Ishikawa (cell line): Measurements from ENCODE around the gene POLD4.

Experiments used
- CEBPB ChIP-seq: IDR thresholded peaks from 2 replicates; pipeline ENCODE4 v1.6.1; 2012
- CREB1 ChIP-seq: IDR thresholded peaks from 2 replicates; pipeline ENCODE4 v1.6.1; 2012; ENCODE audit warnings: low read depth
- EGR1 ChIP-seq: IDR thresholded peaks from 2 replicates; pipeline ENCODE4 v1.6.1; 2012
- EP300 ChIP-seq: IDR thresholded peaks from 2 replicates; pipeline ENCODE4 v1.6.1; 2012; ENCODE audit warnings: borderline replicate concordance
- FOXM1 ChIP-seq: IDR thresholded peaks from 2 replicates; pipeline ENCODE4 v1.6.1; 2012; ENCODE audit warnings: low read depth, borderline replicate concordance
- MAX ChIP-seq: IDR thresholded peaks from 2 replicates; pipeline ENCODE4 v1.6.1; 2012
- NFIC ChIP-seq: IDR thresholded peaks from 2 replicates; pipeline ENCODE4 v1.6.1; 2012
- RAD21 ChIP-seq: IDR thresholded peaks from 2 replicates; pipeline ENCODE4 v1.6.1; 2012; ENCODE audit warnings: low read depth
- REST ChIP-seq: IDR thresholded peaks from 2 replicates; pipeline ENCODE4 v1.6.1; 2012; ENCODE audit warnings: low read depth, mild to moderate bottlenecking
- TAF1 ChIP-seq: IDR thresholded peaks from 2 replicates; pipeline ENCODE4 v1.6.1; 2012; ENCODE audit warnings: low read depth, mild to moderate bottlenecking
- TCF12 ChIP-seq: IDR thresholded peaks from 2 replicates; pipeline ENCODE4 v1.6.1; 2012; ENCODE audit warnings: low read depth
- TEAD4 ChIP-seq: IDR thresholded peaks from 2 replicates; pipeline ENCODE4 v1.6.1; 2012
- USF1 ChIP-seq: IDR thresholded peaks from 2 replicates; pipeline ENCODE4 v1.6.1; 2012
- YY1 ChIP-seq: IDR thresholded peaks from 2 replicates; pipeline ENCODE4 v1.6.1; 2012; ENCODE audit warnings: low read depth
- ZBTB7A ChIP-seq: IDR thresholded peaks from 2 replicates; pipeline ENCODE4 v1.6.1; 2012; ENCODE audit warnings: low read depth

Gene POLD4

GRCh38 chr11:67375320-67376055, 22.1 kb upstream of the POLD4 start:
- TF ChIP-seq FOXM1 (no peak), USF1 (no peak), TEAD4 (no peak), YY1 (no peak), CREB1 (no peak), ZBTB7A (no peak), TAF1 (no peak), NFIC (no peak), REST (no peak), RAD21 (no peak), EGR1 (no peak), TCF12 (no peak), MAX (no peak), EP300 (no peak), CEBPB (no peak)

GRCh38 chr11:67374571-67375281, 21.4 kb upstream of the POLD4 start:
- TF ChIP-seq YY1: 0 out of 2 replicates have a peak, but pooled peaks have one; percentile 1
- TF ChIP-seq ZBTB7A: peak; percentile 73
- no peak for TF ChIP-seq REST

- peak; percentile 78; the same call in 1 of the 2 replicates for TF ChIP-seq EGR1
- TF ChIP-seq MAX: peak; percentile 84
- peak; percentile 24; the same call in 1 of the 2 replicates for TF ChIP-seq TAF1
- TF ChIP-seq FOXM1: peak; percentile 81; the same call in 1 of the 2 replicates
- peak; percentile 30; the same call in 1 of the 2 replicates for TF ChIP-seq CREB1
- TF ChIP-seq NFIC: peak; percentile 85
- TF ChIP-seq RAD21: no peak
- TF ChIP-seq TCF12: peak; percentile 90
- TF ChIP-seq EP300: peak; percentile 88
- TF ChIP-seq YY1: 0 out of 2 replicates have a peak, but pooled peaks have one; percentile 39
- peak; percentile 60 for TF ChIP-seq TEAD4
- TF ChIP-seq USF1: peak; percentile 54; the same call in 1 of the 2 replicates
- TF ChIP-seq REST: no peak
- peak; percentile 88 for TF ChIP-seq ZBTB7A
- TF ChIP-seq CEBPB: peak; percentile 78
These were observed 20.6 kb upstream of the POLD4 start for GRCh38 chr11:67373648-67374570.
